ENCODE results near the gene C1orf115.

DNA sequence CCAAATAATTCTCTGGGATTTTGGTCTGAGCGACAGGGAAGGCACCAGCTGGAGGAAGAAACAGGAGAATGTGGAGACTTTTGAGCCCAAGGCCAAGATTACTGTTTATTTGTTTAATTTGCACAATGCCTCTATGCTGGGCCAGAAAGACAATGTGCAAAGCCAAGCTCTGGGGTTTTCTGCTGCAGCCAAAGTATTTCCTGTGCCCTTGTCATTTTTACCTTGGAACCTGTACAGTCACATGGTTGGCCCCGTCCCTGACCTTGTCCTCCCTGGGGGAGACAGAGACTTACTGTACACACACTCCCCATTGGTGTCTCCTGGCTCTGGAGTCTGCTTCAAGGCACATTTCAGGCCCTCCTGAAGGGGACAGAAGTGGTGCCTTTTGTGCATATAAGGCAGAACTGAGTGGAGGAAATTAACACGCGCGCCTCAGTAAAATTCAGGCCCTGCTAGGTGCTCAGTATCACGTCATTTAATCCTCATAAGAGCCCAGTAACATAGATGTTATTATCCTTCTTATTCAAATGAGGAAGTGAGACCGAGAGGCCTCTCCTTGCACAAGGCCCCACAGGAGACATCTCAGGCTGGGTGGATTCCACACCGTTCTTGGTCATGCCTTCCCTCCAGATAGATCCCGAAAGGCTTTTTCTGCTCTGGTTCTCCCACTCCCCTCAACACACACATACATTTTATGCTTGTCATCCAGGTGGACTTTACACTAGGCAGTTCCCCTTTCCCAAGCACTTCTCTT is 21.1 kb downstream of the C1orf115 start:
- TF ChIP-seq MAFK (IDR thresholded peaks at IDR 0.05; ENCODE audit: low read depth, low read length) (no peak), POLR2A (IDR thresholded peaks at IDR 0.05; ENCODE audit: low read depth, low read length) (no peak), BHLHE40 (IDR thresholded peaks at IDR 0.05; ENCODE audit: low read depth, low read length) (no peak), MXI1 (IDR thresholded peaks at IDR 0.05; ENCODE audit: borderline replicate concordance, low read depth, low read length) (no peak), FOS (IDR thresholded peaks at IDR 0.05; ENCODE audit: low read depth, low read length) (no peak), SMC3 (IDR thresholded peaks at IDR 0.05; ENCODE audit: low read depth, low read length) (no peak), RCOR1 (IDR thresholded peaks at IDR 0.05; ENCODE audit: insufficient replicate concordance, low read length) (no peak), RAD21 (IDR thresholded peaks at IDR 0.05; ENCODE audit: low read length) (no peak), CHD1 (IDR thresholded peaks at IDR 0.05; ENCODE audit: low read depth, low read length) (no peak)
- TF ChIP-seq, protein P1, sequence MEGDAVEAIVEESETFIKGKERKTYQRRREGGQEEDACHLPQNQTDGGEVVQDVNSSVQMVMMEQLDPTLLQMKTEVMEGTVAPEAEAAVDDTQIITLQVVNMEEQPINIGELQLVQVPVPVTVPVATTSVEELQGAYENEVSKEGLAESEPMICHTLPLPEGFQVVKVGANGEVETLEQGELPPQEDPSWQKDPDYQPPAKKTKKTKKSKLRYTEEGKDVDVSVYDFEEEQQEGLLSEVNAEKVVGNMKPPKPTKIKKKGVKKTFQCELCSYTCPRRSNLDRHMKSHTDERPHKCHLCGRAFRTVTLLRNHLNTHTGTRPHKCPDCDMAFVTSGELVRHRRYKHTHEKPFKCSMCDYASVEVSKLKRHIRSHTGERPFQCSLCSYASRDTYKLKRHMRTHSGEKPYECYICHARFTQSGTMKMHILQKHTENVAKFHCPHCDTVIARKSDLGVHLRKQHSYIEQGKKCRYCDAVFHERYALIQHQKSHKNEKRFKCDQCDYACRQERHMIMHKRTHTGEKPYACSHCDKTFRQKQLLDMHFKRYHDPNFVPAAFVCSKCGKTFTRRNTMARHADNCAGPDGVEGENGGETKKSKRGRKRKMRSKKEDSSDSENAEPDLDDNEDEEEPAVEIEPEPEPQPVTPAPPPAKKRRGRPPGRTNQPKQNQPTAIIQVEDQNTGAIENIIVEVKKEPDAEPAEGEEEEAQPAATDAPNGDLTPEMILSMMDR (conservative IDR thresholded peaks at IDR 0.05; ENCODE audit: low read depth, low read length) = no peak
